ENCODE data around the gene LAMC2.

The LAMC2 gene

GRCh38 chr1:183247484-183247883, 61.4 kb downstream of the LAMC2 start:
- Histone ChIP-seq H3K9me2 (replicated peaks; ENCODE audit: insufficient read depth, low read length) (no peaks in the 10 kb centered on the region), H3K27me3 (replicated peaks; ENCODE audit: insufficient read depth, low read length) (no peaks in the 10 kb centered on the region), H3F3A (ENCODE audit: insufficient read depth, low read length) (no peaks in the 10 kb centered on the region), H3K79me2 (ENCODE audit: low read length) (no peaks in the 10 kb centered on the region), H3K9ac (ENCODE audit: low read length) (no peak overlapping the region), H4K20me1 (ENCODE audit: insufficient read depth, low read length) (no peaks in the 10 kb centered on the region), H2AFZ (ENCODE audit: low read length) (no peak overlapping the region), H3K27ac (ENCODE audit: low read length) (no peak overlapping the region), H3K4me2 (ENCODE audit: low read depth, low read length) (no peak overlapping the region), H3K4me1 (ENCODE audit: low read length) (no peaks in the 10 kb centered on the region), H3K36me3 (replicated peaks; ENCODE audit: insufficient read depth, low read length) (no peaks in the 10 kb centered on the region), H3K4me3 (ENCODE audit: low read length) (no peak overlapping the region), H3K9me3 (replicated peaks; ENCODE audit: insufficient read depth, low read length) (no peaks in the 10 kb centered on the region)
- no peak for DNase-seq
- TF ChIP-seq, protein P1, sequence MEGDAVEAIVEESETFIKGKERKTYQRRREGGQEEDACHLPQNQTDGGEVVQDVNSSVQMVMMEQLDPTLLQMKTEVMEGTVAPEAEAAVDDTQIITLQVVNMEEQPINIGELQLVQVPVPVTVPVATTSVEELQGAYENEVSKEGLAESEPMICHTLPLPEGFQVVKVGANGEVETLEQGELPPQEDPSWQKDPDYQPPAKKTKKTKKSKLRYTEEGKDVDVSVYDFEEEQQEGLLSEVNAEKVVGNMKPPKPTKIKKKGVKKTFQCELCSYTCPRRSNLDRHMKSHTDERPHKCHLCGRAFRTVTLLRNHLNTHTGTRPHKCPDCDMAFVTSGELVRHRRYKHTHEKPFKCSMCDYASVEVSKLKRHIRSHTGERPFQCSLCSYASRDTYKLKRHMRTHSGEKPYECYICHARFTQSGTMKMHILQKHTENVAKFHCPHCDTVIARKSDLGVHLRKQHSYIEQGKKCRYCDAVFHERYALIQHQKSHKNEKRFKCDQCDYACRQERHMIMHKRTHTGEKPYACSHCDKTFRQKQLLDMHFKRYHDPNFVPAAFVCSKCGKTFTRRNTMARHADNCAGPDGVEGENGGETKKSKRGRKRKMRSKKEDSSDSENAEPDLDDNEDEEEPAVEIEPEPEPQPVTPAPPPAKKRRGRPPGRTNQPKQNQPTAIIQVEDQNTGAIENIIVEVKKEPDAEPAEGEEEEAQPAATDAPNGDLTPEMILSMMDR (IDR thresholded peaks at IDR 0.05; ENCODE audit: low read length): no peak
- TF ChIP-seq EZH2 (optimal IDR thresholded peaks at IDR 0.05; ENCODE audit: low read depth, low read length) (no peak), EZH2phosphoT487 (IDR thresholded peaks at IDR 0.05; ENCODE audit: low read length) (no peak)

DNA sequence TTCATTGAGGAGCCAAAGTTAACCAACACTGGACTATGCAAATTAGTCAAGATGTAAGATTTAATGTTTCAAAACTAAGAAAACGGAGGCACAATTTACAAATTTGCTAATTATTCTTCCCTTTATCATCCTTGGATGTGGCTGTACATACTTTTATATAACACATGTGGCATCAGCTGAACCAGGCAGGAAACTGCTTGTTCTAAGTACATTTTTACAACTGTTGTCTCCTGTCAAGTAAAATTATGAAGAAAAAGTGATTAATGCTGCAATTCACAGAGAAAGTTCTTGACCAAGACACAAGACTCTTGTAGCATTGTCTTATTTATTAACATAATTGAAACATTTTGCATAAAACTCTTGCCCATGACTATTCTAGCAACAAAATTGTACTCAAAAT, 61.9 kb downstream of the LAMC2 start:
- Histone ChIP-seq H3K79me2 (ENCODE audit: low read length) (no peaks in the 10 kb centered on the region), H3K4me3 (ENCODE audit: low read length) (no peak overlapping the region), H4K20me1 (ENCODE audit: insufficient read depth, low read length) (no peaks in the 10 kb centered on the region), H3K4me2 (ENCODE audit: low read depth, low read length) (no peak overlapping the region), H3K9ac (ENCODE audit: low read length) (no peak overlapping the region), H3K36me3 (replicated peaks; ENCODE audit: insufficient read depth, low read length) (no peaks in the 10 kb centered on the region), H3K9me2 (replicated peaks; ENCODE audit: insufficient read depth, low read length) (no peaks in the 10 kb centered on the region), H3K9me3 (replicated peaks; ENCODE audit: insufficient read depth, low read length) (no peaks in the 10 kb centered on the region), H3K27ac (ENCODE audit: low read length) (no peak overlapping the region), H3F3A (ENCODE audit: insufficient read depth, low read length) (no peaks in the 10 kb centered on the region), H2AFZ (ENCODE audit: low read length) (no peak overlapping the region), H3K4me1 (ENCODE audit: low read length) (no peaks in the 10 kb centered on the region), H3K27me3 (replicated peaks; ENCODE audit: insufficient read depth, low read length) (no peaks in the 10 kb centered on the region)
- DNase-seq: no peak
- TF ChIP-seq, protein P1 (IDR thresholded peaks at IDR 0.05; ENCODE audit: low read length): no peak
- TF ChIP-seq EZH2 (optimal IDR thresholded peaks at IDR 0.05; ENCODE audit: low read depth, low read length): no peak
- no peak for TF ChIP-seq EZH2phosphoT487 (IDR thresholded peaks at IDR 0.05; ENCODE audit: low read length)

GRCh38 chr1:183248989-183249691, 63.1 kb downstream of the LAMC2 start:
- Histone ChIP-seq H3K4me3 (ENCODE audit: low read length) (no peak overlapping the region), H3K4me1 (ENCODE audit: low read length) (no peaks in the 10 kb centered on the region), H3K9me2 (replicated peaks; ENCODE audit: insufficient read depth, low read length) (no peaks in the 10 kb centered on the region), H2AFZ (ENCODE audit: low read length) (no peak overlapping the region), H3K27me3 (replicated peaks; ENCODE audit: insufficient read depth, low read length) (no peaks in the 10 kb centered on the region), H3F3A (ENCODE audit: insufficient read depth, low read length) (no peaks in the 10 kb centered on the region), H3K27ac (ENCODE audit: low read length) (no peak overlapping the region), H4K20me1 (ENCODE audit: insufficient read depth, low read length) (no peaks in the 10 kb centered on the region), H3K36me3 (replicated peaks; ENCODE audit: insufficient read depth, low read length) (no peaks in the 10 kb centered on the region), H3K9me3 (replicated peaks; ENCODE audit: insufficient read depth, low read length) (no peaks in the 10 kb centered on the region), H3K4me2 (ENCODE audit: low read depth, low read length) (no peak overlapping the region), H3K9ac (ENCODE audit: low read length) (no peak overlapping the region), H3K79me2 (ENCODE audit: low read length) (no peaks in the 10 kb centered on the region)
- DNase-seq: peak; percentile 32
- TF ChIP-seq, protein P1 (IDR thresholded peaks at IDR 0.05; ENCODE audit: low read length): no peak
- TF ChIP-seq EZH2phosphoT487 (IDR thresholded peaks at IDR 0.05; ENCODE audit: low read length): no peak
- no peak for TF ChIP-seq EZH2 (optimal IDR thresholded peaks at IDR 0.05; ENCODE audit: low read depth, low read length)

Measured in MM.1S (cell line).